ENCODE results near the gene DENND2C. TPM values are rescaled to one million over a fixed set of nuclear protein-coding genes. Genes with fewer than 3 reads are reported as not detected.

DENND2C gene
- total and polyA plus RNA-seq, 7 experiments from 2014 or later = 0.27 to 1.6 (median 0.89) TPM

- peaks cover 10 to 34% (median 25%) of the 10 kb centered on the region in 7 donors for H3K4me1 Mint-ChIP-seq
- H3K36me3 Mint-ChIP-seq = peaks cover 0 to 26% (median 22%) of the 10 kb centered on the region in 5 donors
- H3K27me3 Mint-ChIP-seq = no peaks in the 10 kb centered on the region
- H3K9me3 Mint-ChIP-seq = peaks cover 0 to 5% (median 0%) of the 10 kb centered on the region in 11 donors
- Histone ChIP-seq H3K4me3 (ENCODE audit: low read length) (no peak overlapping the region), H3K27me3 (ENCODE audit: control insufficient read depth in 2 of 2, insufficient read depth in 2 of 2, low read length in 2 of 2) (no peaks in the 10 kb centered on the region), H3K4me1 (ENCODE audit: control insufficient read depth in 2 of 2, insufficient read depth in 2 of 2, low read length in 2 of 2) (peaks cover 17 to 20% of the 10 kb centered on the region in 2 donors), H3K27ac (ENCODE audit: low read depth, low read length) (no peak overlapping the region), H3K9me3 (ENCODE audit: control insufficient read depth in 2 of 3, low read length in 3 of 3) (no peaks in the 10 kb centered on the region), H3K36me3 (ENCODE audit: control insufficient read depth in 2 of 3, insufficient read depth in 3 of 3, low read length in 3 of 3) (peaks cover 12 to 54% (median 15%) of the 10 kb centered on the region in 3 experiments)
- ATAC-seq (no peak), DNase-seq (no peak)
- no peak overlapping the region for H3K27ac Mint-ChIP-seq
- intact Hi-C loops (cut with micrococcal nuclease) = no loop called here
- POLR2A ChIA-PET = interaction anchor here (1.1 kb wide), 1 partner anchor 145 kb away, joined by 3 read pairs; no protein-coding TSS in a partner anchor
- CTCF ChIA-PET = interaction anchor here (0.6 kb wide), 1 partner anchor 11 kb away, joined by 3 read pairs; no protein-coding TSS in a partner anchor
- H3K4me3 Mint-ChIP-seq = no peak overlapping the region
Observed at GRCh38 chr1:114712977-114713376, 43.1 kb upstream of the DENND2C start.

DNA sequence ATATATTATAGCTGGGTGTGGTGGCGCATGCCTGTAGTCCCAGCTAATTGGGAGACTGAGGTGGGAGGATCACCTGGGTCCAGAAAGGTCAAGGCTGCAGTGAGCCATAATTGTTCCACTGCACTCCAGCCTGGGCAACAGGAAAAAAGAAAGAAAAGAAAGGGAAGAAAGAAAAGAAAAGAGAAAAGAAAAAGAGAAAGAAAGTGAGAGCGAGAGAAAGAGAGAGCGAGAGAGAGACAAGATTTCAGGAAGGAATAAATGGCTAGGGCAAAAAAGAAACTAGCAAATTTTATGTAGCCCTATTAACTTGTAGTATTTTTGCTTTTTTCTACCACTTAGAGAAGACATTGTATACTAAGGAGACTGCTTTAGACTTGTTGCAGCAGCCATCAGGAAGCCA lies 40.5 kb upstream of the DENND2C start:
- no peaks in the 10 kb centered on the region for H3K9me3 ChIP-seq (ENCODE audit: control insufficient read depth in 2 of 3, low read length in 3 of 3)
- H3K27me3 ChIP-seq (ENCODE audit: control insufficient read depth in 2 of 2, insufficient read depth in 2 of 2, low read length in 2 of 2) = no peaks in the 10 kb centered on the region
- H3K4me1 Mint-ChIP-seq = peaks cover 0 to 17% (median 11%) of the 10 kb centered on the region in 7 donors
- H3K36me3 Mint-ChIP-seq = peaks cover 12 to 41% (median 19%) of the 10 kb centered on the region in 5 donors
- no peak overlapping the region for H3K4me3 Mint-ChIP-seq
- ATAC-seq (no peak), DNase-seq (no peak)
- peaks cover 11 to 63% (median 34%) of the 10 kb centered on the region in 3 experiments for H3K36me3 ChIP-seq (ENCODE audit: control insufficient read depth in 2 of 3, insufficient read depth in 3 of 3, low read length in 3 of 3)
- H3K27me3 Mint-ChIP-seq = no peaks in the 10 kb centered on the region
- intact Hi-C loops (cut with micrococcal nuclease) = no loop called here
- no peaks in the 10 kb centered on the region for H3K9me3 Mint-ChIP-seq
- H3K27ac ChIP-seq (ENCODE audit: low read depth, low read length) = no peak overlapping the region
- POLR2A ChIA-PET = interaction anchor here (1.0 kb wide), 1 partner anchor 125 kb away, joined by 3 read pairs; no protein-coding TSS in a partner anchor
- peak overlapping the region in 2 of 9 donors; percentile 25 to 58 for H3K27ac Mint-ChIP-seq
- no peak overlapping the region for H3K4me3 ChIP-seq (ENCODE audit: low read length)
- peaks cover 4 to 8% of the 10 kb centered on the region in 2 donors for H3K4me1 ChIP-seq (ENCODE audit: control insufficient read depth in 2 of 2, insufficient read depth in 2 of 2, low read length in 2 of 2)
- CTCF ChIA-PET = no interaction called here

DNA sequence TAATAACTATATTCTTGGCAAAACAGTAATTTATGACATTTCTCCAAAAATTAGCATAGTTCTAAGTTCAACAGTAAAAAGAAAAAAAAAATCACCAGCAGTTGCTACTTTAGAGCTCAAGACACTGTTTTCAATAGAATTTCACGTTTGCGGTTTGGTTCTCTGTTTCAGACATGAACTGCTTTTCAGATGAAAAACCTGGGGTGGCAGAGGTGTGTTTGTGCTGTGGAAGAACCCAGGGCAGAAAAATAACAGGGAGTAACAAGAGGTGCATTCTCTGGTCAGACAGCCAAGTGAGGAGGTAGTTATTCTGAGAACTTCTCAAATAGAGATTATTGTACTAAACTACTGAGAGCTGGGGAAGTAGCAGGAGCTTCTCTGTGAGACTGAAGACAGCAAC lies 37.8 kb upstream of the DENND2C start:
- Mint-ChIP-seq H3K9me3 (no peaks in the 10 kb centered on the region), H3K36me3 (peaks cover 11 to 27% (median 16%) of the 10 kb centered on the region in 5 donors), H3K27ac (peak overlapping the region in 1 of 9 donors; percentile 46), H3K4me3 (no peak overlapping the region), H3K4me1 (peaks cover 0 to 6% (median 0%) of the 10 kb centered on the region in 7 donors), H3K27me3 (no peaks in the 10 kb centered on the region)
- Histone ChIP-seq H3K27ac (ENCODE audit: low read depth, low read length) (no peak overlapping the region), H3K36me3 (ENCODE audit: control insufficient read depth in 2 of 3, insufficient read depth in 3 of 3, low read length in 3 of 3) (peaks cover 5 to 52% (median 31%) of the 10 kb centered on the region in 3 experiments), H3K27me3 (ENCODE audit: control insufficient read depth in 2 of 2, insufficient read depth in 2 of 2, low read length in 2 of 2) (no peaks in the 10 kb centered on the region), H3K4me1 (ENCODE audit: control insufficient read depth in 2 of 2, insufficient read depth in 2 of 2, low read length in 2 of 2) (no peaks in the 10 kb centered on the region), H3K4me3 (ENCODE audit: low read length) (no peak overlapping the region), H3K9me3 (ENCODE audit: control insufficient read depth in 2 of 3, low read length in 3 of 3) (no peaks in the 10 kb centered on the region)
- DNase-seq = no peak
- ATAC-seq = no peak
- CTCF ChIA-PET = no interaction called here
- POLR2A ChIA-PET = interaction anchor here (1.3 kb wide), 1 partner anchor 8 kb away, joined by 4 read pairs; no protein-coding TSS in a partner anchor
- intact Hi-C loops (cut with micrococcal nuclease) = no loop called here

DNA sequence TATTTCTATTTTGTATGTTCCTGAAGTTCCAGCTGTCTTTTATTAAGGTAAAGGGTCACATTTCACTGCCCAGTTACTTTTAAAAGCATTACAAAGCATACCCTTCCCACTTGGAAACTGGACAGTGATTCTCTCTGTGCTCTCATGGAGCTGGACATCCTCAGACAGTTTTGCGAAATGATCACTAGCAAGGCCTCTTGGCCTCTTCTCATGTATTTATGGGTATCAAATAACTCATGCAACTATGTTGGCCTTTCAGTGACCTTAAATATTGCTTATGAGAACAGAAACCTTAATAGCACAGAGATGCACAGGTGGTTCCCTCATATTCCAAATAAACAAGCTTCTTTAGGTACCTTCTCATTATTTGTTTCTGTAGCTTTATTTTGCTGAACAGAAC lies 33.4 kb upstream of the DENND2C start:
- Mint-ChIP-seq H3K4me3 (no peak overlapping the region), H3K36me3 (peaks cover 6 to 15% (median 12%) of the 10 kb centered on the region in 5 donors), H3K4me1 (peaks cover 0 to 4% (median 0%) of the 10 kb centered on the region in 7 donors), H3K9me3 (no peaks in the 10 kb centered on the region), H3K27me3 (peaks cover 0 to 6% (median 0%) of the 10 kb centered on the region in 5 donors), H3K27ac (peak overlapping the region in 1 of 9 donors; percentile 2)
- H3K9me3 ChIP-seq (ENCODE audit: control insufficient read depth in 2 of 3, low read length in 3 of 3) = no peaks in the 10 kb centered on the region
- no peak overlapping the region for H3K27ac ChIP-seq (ENCODE audit: low read depth, low read length)
- DNase-seq (no peak), ATAC-seq (no peak)
- H3K36me3 ChIP-seq (ENCODE audit: control insufficient read depth in 2 of 3, insufficient read depth in 3 of 3, low read length in 3 of 3) = peaks cover 0 to 23% (median 16%) of the 10 kb centered on the region in 3 experiments
- POLR2A ChIA-PET = interaction anchor here (0.7 kb wide), 2 partner anchors 24 to 29 kb away, joined by 3 to 6 read pairs; no protein-coding TSS in a partner anchor
- intact Hi-C loops (cut with micrococcal nuclease) = no loop called here
- CTCF ChIA-PET = no interaction called here
- H3K4me1 ChIP-seq (ENCODE audit: control insufficient read depth in 2 of 2, insufficient read depth in 2 of 2, low read length in 2 of 2) = no peaks in the 10 kb centered on the region
- no peak overlapping the region for H3K4me3 ChIP-seq (ENCODE audit: low read length)
- no peaks in the 10 kb centered on the region for H3K27me3 ChIP-seq (ENCODE audit: control insufficient read depth in 2 of 2, insufficient read depth in 2 of 2, low read length in 2 of 2)

DNA sequence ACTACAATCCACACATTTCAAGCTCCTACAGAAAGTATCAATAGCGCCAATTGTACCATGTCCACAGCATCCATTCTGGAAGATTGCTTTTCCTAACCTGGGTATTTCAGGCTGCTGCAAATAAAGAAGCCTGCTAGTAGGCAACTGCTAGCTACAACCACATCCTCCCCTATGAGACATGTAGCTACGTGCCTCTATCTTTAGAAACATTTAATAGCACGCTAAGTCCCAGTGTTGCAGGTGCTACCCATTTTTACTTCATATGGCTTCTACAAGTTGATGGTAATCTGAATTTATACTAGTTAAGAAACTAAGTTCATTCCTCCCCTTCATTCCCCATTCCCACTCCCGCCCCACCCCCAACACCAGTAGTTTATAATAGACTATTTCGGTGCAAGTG lies 32.9 kb upstream of the DENND2C start:
- Mint-ChIP-seq H3K9me3 (no peaks in the 10 kb centered on the region), H3K4me1 (peaks cover 0 to 3% (median 0%) of the 10 kb centered on the region in 7 donors), H3K27me3 (peaks cover 0 to 7% (median 0%) of the 10 kb centered on the region in 5 donors), H3K27ac (no peak overlapping the region), H3K4me3 (no peak overlapping the region), H3K36me3 (peaks cover 6 to 13% (median 11%) of the 10 kb centered on the region in 5 donors)
- Histone ChIP-seq H3K9me3 (ENCODE audit: control insufficient read depth in 2 of 3, low read length in 3 of 3) (no peaks in the 10 kb centered on the region), H3K4me1 (ENCODE audit: control insufficient read depth in 2 of 2, insufficient read depth in 2 of 2, low read length in 2 of 2) (no peaks in the 10 kb centered on the region), H3K4me3 (ENCODE audit: low read length) (no peak overlapping the region), H3K27me3 (ENCODE audit: control insufficient read depth in 2 of 2, insufficient read depth in 2 of 2, low read length in 2 of 2) (no peaks in the 10 kb centered on the region), H3K36me3 (ENCODE audit: control insufficient read depth in 2 of 3, insufficient read depth in 3 of 3, low read length in 3 of 3) (peaks cover 0 to 18% (median 11%) of the 10 kb centered on the region in 3 experiments), H3K27ac (ENCODE audit: low read depth, low read length) (no peak overlapping the region)
- ChIA-PET POLR2A (no interaction called here), CTCF (no interaction called here)
- ATAC-seq (no peak), DNase-seq (no peak)
- intact Hi-C loops (cut with micrococcal nuclease) = no loop called here

GRCh38 chr1:114701931-114702330 lies 32.1 kb upstream of the DENND2C start:
- Histone ChIP-seq H3K36me3 (ENCODE audit: control insufficient read depth in 2 of 3, insufficient read depth in 3 of 3, low read length in 3 of 3) (peaks cover 0 to 10% (median 3%) of the 10 kb centered on the region in 3 experiments), H3K9me3 (ENCODE audit: control insufficient read depth in 2 of 3, low read length in 3 of 3) (no peaks in the 10 kb centered on the region), H3K27me3 (ENCODE audit: control insufficient read depth in 2 of 2, insufficient read depth in 2 of 2, low read length in 2 of 2) (no peaks in the 10 kb centered on the region), H3K4me3 (ENCODE audit: low read length) (no peak overlapping the region), H3K4me1 (ENCODE audit: control insufficient read depth in 2 of 2, insufficient read depth in 2 of 2, low read length in 2 of 2) (no peaks in the 10 kb centered on the region), H3K27ac (ENCODE audit: low read depth, low read length) (no peak overlapping the region)
- Mint-ChIP-seq H3K27ac (no peak overlapping the region), H3K27me3 (peaks cover 0 to 9% (median 3%) of the 10 kb centered on the region in 5 donors), H3K9me3 (no peaks in the 10 kb centered on the region), H3K4me3 (no peak overlapping the region), H3K4me1 (no peaks in the 10 kb centered on the region), H3K36me3 (peaks cover 0 to 5% (median 5%) of the 10 kb centered on the region in 5 donors)
- intact Hi-C loops (cut with micrococcal nuclease) = no loop called here
- CTCF ChIA-PET = no interaction called here
- DNase-seq (no peak), ATAC-seq (no peak)
- POLR2A ChIA-PET = no interaction called here

DNA sequence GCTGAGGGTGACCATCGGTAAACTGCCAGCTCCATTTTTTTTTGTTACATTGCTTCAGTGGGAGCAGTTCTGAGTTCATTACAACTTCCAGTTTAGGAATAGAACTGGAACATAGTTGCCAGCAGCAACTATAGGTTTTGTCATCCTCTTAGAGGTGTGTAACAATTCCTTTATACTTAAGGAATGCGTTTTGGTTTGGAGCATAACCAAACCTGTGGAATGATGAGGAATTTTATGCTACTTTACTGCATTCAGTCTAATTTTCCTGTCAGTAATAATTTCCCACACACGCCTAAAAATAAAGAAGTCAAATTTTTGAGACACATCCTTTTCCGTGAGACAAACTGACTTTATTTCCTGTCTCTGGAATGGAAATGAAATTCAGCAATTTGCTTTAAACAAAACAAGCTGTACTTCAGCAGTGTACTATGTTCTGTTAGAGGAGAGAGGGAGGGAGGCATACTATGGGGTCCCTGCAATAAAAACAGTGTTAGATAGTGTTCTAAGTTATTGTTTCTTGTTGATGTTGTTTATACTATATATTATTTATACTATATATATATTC lies 30.3 kb upstream of the DENND2C start:
- Histone ChIP-seq H3K4me3 (ENCODE audit: low read length) (no peak overlapping the region), H3K4me1 (ENCODE audit: control insufficient read depth in 2 of 2, insufficient read depth in 2 of 2, low read length in 2 of 2) (no peaks in the 10 kb centered on the region), H3K27me3 (ENCODE audit: control insufficient read depth in 2 of 2, insufficient read depth in 2 of 2, low read length in 2 of 2) (no peaks in the 10 kb centered on the region), H3K27ac (ENCODE audit: low read depth, low read length) (no peak overlapping the region), H3K9me3 (ENCODE audit: control insufficient read depth in 2 of 3, low read length in 3 of 3) (no peaks in the 10 kb centered on the region), H3K36me3 (ENCODE audit: control insufficient read depth in 2 of 3, insufficient read depth in 3 of 3, low read length in 3 of 3) (no peaks in the 10 kb centered on the region)
- Mint-ChIP-seq H3K4me1 (no peaks in the 10 kb centered on the region), H3K27me3 (peaks cover 0 to 17% (median 8%) of the 10 kb centered on the region in 5 donors), H3K4me3 (no peak overlapping the region), H3K9me3 (no peaks in the 10 kb centered on the region), H3K36me3 (no peaks in the 10 kb centered on the region), H3K27ac (no peak overlapping the region)
- ATAC-seq (no peak), DNase-seq (no peak)
- POLR2A ChIA-PET = no interaction called here
- intact Hi-C loops (cut with micrococcal nuclease) = no loop called here
- CTCF ChIA-PET = no interaction called here
